ENCODE data around the gene MARCO.

DNA sequence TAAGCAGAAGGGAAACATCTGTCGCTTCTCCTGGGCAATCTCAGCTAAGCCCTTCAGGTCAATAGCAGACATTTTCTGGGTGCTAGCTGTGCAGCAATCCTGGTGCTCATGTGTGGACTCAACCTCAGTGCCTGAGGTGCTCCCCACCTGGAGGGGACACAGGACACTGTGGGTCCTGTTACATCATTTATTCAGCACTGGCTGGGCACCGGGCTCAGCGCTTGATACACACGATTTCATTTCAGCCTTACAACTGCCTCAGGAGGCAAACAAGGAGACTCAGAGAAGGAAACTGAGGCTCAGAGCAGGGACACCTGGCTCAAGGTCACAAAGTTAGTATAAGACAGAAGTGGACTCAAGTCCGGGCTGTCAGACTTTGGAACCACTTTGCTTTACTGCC, 46.7 kb downstream of the MARCO start:
- TF ChIP-seq, protein P1, sequence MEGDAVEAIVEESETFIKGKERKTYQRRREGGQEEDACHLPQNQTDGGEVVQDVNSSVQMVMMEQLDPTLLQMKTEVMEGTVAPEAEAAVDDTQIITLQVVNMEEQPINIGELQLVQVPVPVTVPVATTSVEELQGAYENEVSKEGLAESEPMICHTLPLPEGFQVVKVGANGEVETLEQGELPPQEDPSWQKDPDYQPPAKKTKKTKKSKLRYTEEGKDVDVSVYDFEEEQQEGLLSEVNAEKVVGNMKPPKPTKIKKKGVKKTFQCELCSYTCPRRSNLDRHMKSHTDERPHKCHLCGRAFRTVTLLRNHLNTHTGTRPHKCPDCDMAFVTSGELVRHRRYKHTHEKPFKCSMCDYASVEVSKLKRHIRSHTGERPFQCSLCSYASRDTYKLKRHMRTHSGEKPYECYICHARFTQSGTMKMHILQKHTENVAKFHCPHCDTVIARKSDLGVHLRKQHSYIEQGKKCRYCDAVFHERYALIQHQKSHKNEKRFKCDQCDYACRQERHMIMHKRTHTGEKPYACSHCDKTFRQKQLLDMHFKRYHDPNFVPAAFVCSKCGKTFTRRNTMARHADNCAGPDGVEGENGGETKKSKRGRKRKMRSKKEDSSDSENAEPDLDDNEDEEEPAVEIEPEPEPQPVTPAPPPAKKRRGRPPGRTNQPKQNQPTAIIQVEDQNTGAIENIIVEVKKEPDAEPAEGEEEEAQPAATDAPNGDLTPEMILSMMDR (IDR thresholded peaks at IDR 0.05): no peak
- no peak for TF ChIP-seq POLR2A (IDR thresholded peaks at IDR 0.05)

Data from vagina (tissue), 2 donors.